GM12873 (cell line): Measurements from ENCODE around the gene RPEL1.

Experiments
- TF ChIP-seq, protein P1 (sequence below): IDR thresholded peaks from 2 replicates; pipeline ENCODE4 v1.5.1; 2012; ENCODE audit warnings: low read depth, mild to moderate bottlenecking, moderate library complexity, low read length, control low read depth; ENCODE audit not compliant: insufficient read depth; ENCODE audit errors: missing control alignments

The RPEL1 gene

DNA sequence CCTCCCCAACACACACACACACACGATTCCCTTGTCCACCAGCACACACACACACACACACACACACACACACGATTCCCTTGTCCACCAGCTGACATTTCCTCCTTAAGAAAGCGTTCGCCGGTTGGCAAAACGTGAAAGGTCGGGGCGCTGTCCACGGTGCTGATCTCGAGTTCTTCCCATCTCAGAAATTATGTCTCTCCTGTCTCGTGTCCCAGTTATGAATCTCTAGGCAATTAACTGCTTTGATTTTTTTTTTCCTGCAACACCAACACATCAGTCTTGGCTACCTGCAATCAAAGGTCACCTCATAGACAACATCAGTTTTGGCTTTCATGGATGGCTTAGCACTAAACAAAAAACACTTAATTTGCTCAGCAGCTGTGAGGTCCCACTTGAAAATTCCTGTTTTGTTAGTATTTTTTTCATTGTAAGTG lies 33.2 kb downstream of the RPEL1 start:
- TF ChIP-seq, protein P1, sequence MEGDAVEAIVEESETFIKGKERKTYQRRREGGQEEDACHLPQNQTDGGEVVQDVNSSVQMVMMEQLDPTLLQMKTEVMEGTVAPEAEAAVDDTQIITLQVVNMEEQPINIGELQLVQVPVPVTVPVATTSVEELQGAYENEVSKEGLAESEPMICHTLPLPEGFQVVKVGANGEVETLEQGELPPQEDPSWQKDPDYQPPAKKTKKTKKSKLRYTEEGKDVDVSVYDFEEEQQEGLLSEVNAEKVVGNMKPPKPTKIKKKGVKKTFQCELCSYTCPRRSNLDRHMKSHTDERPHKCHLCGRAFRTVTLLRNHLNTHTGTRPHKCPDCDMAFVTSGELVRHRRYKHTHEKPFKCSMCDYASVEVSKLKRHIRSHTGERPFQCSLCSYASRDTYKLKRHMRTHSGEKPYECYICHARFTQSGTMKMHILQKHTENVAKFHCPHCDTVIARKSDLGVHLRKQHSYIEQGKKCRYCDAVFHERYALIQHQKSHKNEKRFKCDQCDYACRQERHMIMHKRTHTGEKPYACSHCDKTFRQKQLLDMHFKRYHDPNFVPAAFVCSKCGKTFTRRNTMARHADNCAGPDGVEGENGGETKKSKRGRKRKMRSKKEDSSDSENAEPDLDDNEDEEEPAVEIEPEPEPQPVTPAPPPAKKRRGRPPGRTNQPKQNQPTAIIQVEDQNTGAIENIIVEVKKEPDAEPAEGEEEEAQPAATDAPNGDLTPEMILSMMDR = no peak

DNA sequence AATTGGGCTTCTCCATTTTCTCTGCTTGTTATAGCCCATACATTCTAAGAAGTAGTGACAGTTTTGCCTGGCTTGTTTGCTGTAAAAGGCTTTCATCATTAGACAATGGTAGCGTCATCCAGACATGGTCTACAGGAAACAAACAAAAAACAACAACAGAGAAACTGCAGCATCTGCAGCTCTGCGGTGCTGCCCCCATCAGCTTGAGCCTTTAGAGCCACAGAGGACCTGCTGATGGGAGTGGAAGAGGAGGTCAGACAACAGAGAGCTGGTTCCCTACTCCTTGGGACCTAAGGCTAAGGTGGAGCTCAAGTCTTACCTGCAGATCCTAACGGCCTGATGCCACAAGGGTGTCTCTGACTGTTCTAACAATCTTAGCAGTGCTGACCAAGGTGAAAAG lies 34.3 kb downstream of the RPEL1 start:
- TF ChIP-seq, protein P1 = no peak

GRCh38 chr10:103280506-103280905 lies 34.8 kb downstream of the RPEL1 start:
- TF ChIP-seq, protein P1 = no peak

DNA sequence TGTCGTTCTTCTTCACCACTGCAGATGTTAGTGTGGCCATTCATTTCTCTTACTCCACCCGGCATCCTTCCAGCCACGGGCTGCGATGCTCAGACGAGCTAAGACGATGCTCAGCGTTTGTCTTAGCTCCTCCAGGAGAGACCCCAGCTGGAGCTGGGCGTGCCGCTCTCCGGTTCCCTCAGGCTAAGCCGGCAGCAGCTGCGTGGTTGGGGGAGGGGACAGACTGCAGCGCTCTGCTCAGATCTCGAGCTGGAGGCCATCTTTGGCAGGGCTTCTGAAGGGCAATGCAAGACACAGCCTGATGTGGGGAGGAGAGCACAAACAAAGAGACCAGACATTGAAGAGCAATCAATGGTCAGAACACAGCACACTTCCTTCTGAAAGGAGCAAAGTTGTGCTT lies 36.1 kb downstream of the RPEL1 start:
- TF ChIP-seq, protein P1 = no peak

DNA sequence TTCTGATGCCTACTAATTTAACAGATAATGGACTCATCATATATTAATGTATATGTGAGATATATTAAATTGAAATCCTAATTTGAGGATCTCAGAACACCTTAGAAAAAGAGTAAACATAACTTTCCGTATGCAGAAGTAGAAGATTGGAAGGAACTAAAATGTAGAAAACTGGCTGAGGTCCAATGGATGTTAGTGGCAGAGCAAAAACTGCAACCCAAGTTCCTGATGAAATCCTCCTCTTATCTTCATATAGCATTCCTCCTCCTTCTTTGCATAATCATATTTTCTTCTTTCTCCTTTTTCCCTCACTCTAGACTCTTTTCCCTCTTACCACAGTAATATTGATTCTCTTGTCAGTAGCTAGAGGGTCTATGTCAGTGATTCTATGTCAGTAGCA lies 37.3 kb downstream of the RPEL1 start:
- TF ChIP-seq, protein P1 = no peak

DNA sequence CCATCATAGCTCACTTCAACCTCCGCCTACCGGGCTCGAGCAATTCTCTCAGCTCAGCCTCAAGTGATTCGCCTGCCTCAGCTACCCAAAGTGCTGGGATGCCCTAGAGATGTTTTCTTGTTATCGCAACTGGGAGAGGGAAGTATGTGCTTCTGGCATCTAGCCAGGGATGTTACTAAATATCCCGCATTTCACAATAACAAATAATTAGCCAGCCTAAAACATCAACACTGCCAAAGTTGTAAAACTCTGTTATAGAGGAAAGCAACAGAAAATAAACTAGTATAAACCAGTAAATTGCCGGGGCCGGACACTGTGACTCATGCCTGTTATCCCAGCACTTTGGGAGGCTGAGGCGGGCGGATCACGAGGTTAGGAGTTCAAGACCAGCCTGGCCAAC lies 38.5 kb downstream of the RPEL1 start:
- TF ChIP-seq, protein P1 = no peak

GRCh38 chr10:103287992-103288391 lies 42.3 kb downstream of the RPEL1 start:
- TF ChIP-seq, protein P1 = no peak
